Tibial nerve (tissue), 4 donors: ENCODE results near the gene MAGI2. TPM values are rescaled to one million over a fixed set of nuclear protein-coding genes. Genes with fewer than 3 reads are reported as not detected.

Source experiments
- DNase-seq, 2 donors: peaks; one replicate each; pipeline ENCODE4 v3.0.0-alpha.2; 2019; ENCODE audit warnings: low spot score in 2 of 2
- H3K27ac ChIP-seq, 4 donors: fragments of 200-600 bp; sonication (generic) in 3 of 4; one replicate each; pipeline ENCODE4 v1.5.1; 2017 to 2019; ENCODE audit warnings: mild to moderate bottlenecking in 1 of 4
- H3K27me3 ChIP-seq, 2 donors: fragments of 200-600 bp; sonication (generic) in 1 of 2; one replicate each; pipeline versions ENCODE4 v1.5.1 to v1.6.0; 2017 to 2019
- H3K36me3 ChIP-seq, 3 donors: fragments of 200-600 bp; sonication (generic); one replicate each; pipeline ENCODE4 v1.5.1; 2018 to 2019
- H3K4me1 ChIP-seq, 4 donors: fragments of 200-600 bp; sonication (generic) in 3 of 4; one replicate each; pipeline ENCODE4 v1.5.1; 2017 to 2019
- H3K4me3 ChIP-seq, 4 donors: fragments of 200-600 bp; sonication (generic) in 3 of 4; one replicate each; pipeline ENCODE4 v1.5.1; 2017 to 2019; ENCODE audit warnings: mild to moderate bottlenecking in 1 of 4, moderate library complexity in 1 of 4
- H3K9me3 ChIP-seq, 4 donors: fragments of 200-600 bp; sonication (generic) in 3 of 4; one replicate each; pipeline ENCODE4 v1.5.1; 2017 to 2019
- EP300 ChIP-seq, 2 donors: sonication (generic); formaldehyde crosslinking; IDR thresholded peaks; one replicate each; pipeline ENCODE4 v1.6.1; 2017; ENCODE audit warnings: antibody characterized with exemption in 2 of 2, mild to moderate bottlenecking in 1 of 2
- POLR2A ChIP-seq, 2 donors: fragments of 450-650 bp; IDR thresholded peaks; one replicate each; pipeline ENCODE4 v1.6.1; 2017; ENCODE audit warnings: antibody characterized with exemption in 2 of 2, mild to moderate bottlenecking in 2 of 2, moderate library complexity in 2 of 2
- WGBS, 2 donors: methylation state at CpG; one replicate each; pipeline ENCODE4 v1.1.5; 2018; 5-methylcytosine and 5-hydroxymethylcytosine counted together
- total RNA-seq, 4 donors: library from RNA; depleted of rRNA; stranded (reverse); fragments of >200 nt; gene quantifications; one replicate each; pipeline ENCODE4 v1.1.0, GENCODE V29; 2016
- TF ChIP-seq, protein P1 (sequence below), 5 experiments: fragments of 200-600 bp in 3 of 5; fragments of 450-650 bp in 2 of 5; sonication (generic) in 3 of 5; IDR thresholded peaks; one replicate each; pipeline ENCODE4 v1.5.1; 2016 to 2019; ENCODE audit warnings: antibody characterized with exemption in 5 of 5, mild to moderate bottlenecking in 3 of 5, moderate library complexity in 2 of 5

Gene MAGI2
- total RNA-seq, 4 donors from 2014 or later = 33.6 to 58.2 (median 55.6) TPM

- no peaks in the 10 kb centered on the region for H3K9me3 ChIP-seq
- H3K27ac ChIP-seq = no peak overlapping the region
- no peaks in the 10 kb centered on the region for H3K27me3 ChIP-seq
- no peak for DNase-seq
- no peaks in the 10 kb centered on the region for H3K36me3 ChIP-seq
- H3K4me1 ChIP-seq = peaks cover 0 to 33% (median 2%) of the 10 kb centered on the region in 4 donors
- TF ChIP-seq POLR2A (IDR thresholded peaks at IDR 0.05) = no peak
- TF ChIP-seq EP300 (IDR thresholded peaks at IDR 0.05) = no peak
- TF ChIP-seq, protein P1, sequence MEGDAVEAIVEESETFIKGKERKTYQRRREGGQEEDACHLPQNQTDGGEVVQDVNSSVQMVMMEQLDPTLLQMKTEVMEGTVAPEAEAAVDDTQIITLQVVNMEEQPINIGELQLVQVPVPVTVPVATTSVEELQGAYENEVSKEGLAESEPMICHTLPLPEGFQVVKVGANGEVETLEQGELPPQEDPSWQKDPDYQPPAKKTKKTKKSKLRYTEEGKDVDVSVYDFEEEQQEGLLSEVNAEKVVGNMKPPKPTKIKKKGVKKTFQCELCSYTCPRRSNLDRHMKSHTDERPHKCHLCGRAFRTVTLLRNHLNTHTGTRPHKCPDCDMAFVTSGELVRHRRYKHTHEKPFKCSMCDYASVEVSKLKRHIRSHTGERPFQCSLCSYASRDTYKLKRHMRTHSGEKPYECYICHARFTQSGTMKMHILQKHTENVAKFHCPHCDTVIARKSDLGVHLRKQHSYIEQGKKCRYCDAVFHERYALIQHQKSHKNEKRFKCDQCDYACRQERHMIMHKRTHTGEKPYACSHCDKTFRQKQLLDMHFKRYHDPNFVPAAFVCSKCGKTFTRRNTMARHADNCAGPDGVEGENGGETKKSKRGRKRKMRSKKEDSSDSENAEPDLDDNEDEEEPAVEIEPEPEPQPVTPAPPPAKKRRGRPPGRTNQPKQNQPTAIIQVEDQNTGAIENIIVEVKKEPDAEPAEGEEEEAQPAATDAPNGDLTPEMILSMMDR (IDR thresholded peaks at IDR 0.05) = no peak
- H3K4me3 ChIP-seq = no peak overlapping the region
These were observed 53.2 kb downstream of the MAGI2 start for GRCh38 chr7:79400222-79400621.

- WGBS, 2 donors = 38 to 43% methylated on average over 3 of the region's 3 CpGs
These were observed 55.2 kb downstream of the MAGI2 start for GRCh38 chr7:79398138-79398749.

DNA sequence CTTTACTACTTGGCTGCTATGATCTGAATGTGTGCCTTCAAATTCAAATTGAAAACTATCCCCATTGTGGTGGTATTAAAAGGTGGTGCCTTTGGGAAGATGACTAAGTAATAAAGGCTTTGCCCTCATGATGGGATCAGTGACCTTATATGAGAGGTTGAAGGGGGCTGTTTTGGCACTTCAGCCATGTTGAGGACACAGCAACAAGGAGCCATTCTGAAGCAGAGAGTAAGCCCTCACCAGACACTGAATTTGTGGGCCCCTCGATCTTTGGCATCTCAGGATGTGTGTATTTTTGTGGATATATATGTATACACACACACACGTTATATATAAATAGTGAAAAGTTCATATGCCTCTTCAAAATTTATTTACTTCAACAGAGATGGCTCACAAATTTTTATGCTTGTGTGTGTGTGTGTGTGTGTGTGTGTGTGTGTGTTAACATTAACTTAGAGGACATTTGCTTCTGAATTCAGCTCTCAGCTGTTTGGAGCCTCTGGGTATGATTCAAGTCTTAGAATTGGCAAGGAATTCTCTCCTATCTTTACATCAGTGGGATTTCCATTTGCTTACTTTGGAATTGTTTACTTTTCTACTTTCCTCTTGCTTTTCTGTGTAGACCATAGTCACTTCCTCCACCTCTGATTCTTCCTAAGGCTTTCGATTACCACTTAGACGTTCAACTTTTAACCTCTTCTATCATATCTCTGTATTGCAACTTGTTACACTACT lies 66.6 kb downstream of the MAGI2 start:
- Histone ChIP-seq H3K36me3 (no peaks in the 10 kb centered on the region), H3K27ac (no peak overlapping the region), H3K4me1 (no peaks in the 10 kb centered on the region), H3K27me3 (no peaks in the 10 kb centered on the region), H3K9me3 (no peaks in the 10 kb centered on the region), H3K4me3 (no peak overlapping the region)
- TF ChIP-seq POLR2A (IDR thresholded peaks at IDR 0.05) = no peak
- TF ChIP-seq EP300 (IDR thresholded peaks at IDR 0.05) = no peak
- TF ChIP-seq, protein P1 (IDR thresholded peaks at IDR 0.05) = no peak
- no peak for DNase-seq
- 66 to 77% methylated on average over 4 of the region's 4 CpGs for WGBS, 2 donors

More at GRCh38 chr7:79398138-79398749, 55.2 kb downstream of the MAGI2 start:
- no peaks in the 10 kb centered on the region for H3K36me3 ChIP-seq
- TF ChIP-seq, protein P1 (IDR thresholded peaks at IDR 0.05) = no peak
- TF ChIP-seq POLR2A (IDR thresholded peaks at IDR 0.05) (no peak), EP300 (IDR thresholded peaks at IDR 0.05) (no peak)
- H3K27ac ChIP-seq = no peak overlapping the region
- no peaks in the 10 kb centered on the region for H3K27me3 ChIP-seq
- H3K9me3 ChIP-seq = no peaks in the 10 kb centered on the region
- H3K4me3 ChIP-seq = no peak overlapping the region
- H3K4me1 ChIP-seq = peaks cover 0 to 20% (median 0%) of the 10 kb centered on the region in 4 donors
- no peak for DNase-seq

DNA sequence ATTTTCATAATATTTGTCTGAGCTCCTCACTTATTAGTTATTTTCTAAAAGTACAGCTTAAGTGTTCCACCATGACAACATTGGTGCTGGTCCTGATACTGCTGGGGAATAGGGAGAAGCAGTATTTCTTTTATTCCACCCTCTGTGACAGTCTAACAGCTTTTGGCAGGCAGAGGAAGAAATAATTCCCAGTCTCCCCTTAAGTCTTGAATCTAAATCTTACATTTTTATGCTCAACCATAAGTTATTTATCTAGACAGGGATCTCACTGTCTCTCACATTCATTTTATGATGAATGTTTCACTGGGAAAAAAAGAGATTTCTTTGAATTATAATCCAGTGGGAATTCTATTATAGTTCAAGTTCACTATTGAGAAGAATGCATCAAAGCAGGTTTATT lies 71.5 kb downstream of the MAGI2 start:
- Histone ChIP-seq H3K27ac (no peak overlapping the region), H3K9me3 (no peaks in the 10 kb centered on the region), H3K4me3 (no peak overlapping the region), H3K4me1 (no peaks in the 10 kb centered on the region), H3K27me3 (no peaks in the 10 kb centered on the region), H3K36me3 (no peaks in the 10 kb centered on the region)
- no peak for TF ChIP-seq POLR2A (IDR thresholded peaks at IDR 0.05)
- TF ChIP-seq, protein P1 (IDR thresholded peaks at IDR 0.05) = no peak
- TF ChIP-seq EP300 (IDR thresholded peaks at IDR 0.05) = no peak
- no peak for DNase-seq

- H3K9me3 ChIP-seq = no peaks in the 10 kb centered on the region
- no peak for DNase-seq
- no peaks in the 10 kb centered on the region for H3K36me3 ChIP-seq
- H3K27me3 ChIP-seq = no peaks in the 10 kb centered on the region
- H3K27ac ChIP-seq = no peak overlapping the region
- H3K4me1 ChIP-seq = no peaks in the 10 kb centered on the region
- no peak for TF ChIP-seq POLR2A (IDR thresholded peaks at IDR 0.05)
- no peak for TF ChIP-seq EP300 (IDR thresholded peaks at IDR 0.05)
- TF ChIP-seq, protein P1 (IDR thresholded peaks at IDR 0.05) = no peak
- WGBS, 2 donors = 75 to 87% methylated on average over 4 of the region's 4 CpGs
- no peak overlapping the region for H3K4me3 ChIP-seq
These were observed 76.4 kb downstream of the MAGI2 start for GRCh38 chr7:79377097-79377496.
